Activated CD4-positive, alpha-beta T cell treated with anti-CD3 and anti-CD28 coated beads, Interleukin-2, Interleukin-6, amounts not matched to agents 100 ng/mL and 50 ng/mL, durations not matched to agents 16 hours and 8 hours (primary cell): Measurements from ENCODE around the gene KLHL3.
"Not testable (repeated sequence)": the region's sequence is repeated elsewhere in the genome, so short reads cannot be mapped to it uniquely, and the experiment has no call there.

Source experiments
- DNase-seq: peaks from one replicate; pipeline ENCODE4 v3.0.0-alpha.2; 2020

Gene KLHL3

DNA sequence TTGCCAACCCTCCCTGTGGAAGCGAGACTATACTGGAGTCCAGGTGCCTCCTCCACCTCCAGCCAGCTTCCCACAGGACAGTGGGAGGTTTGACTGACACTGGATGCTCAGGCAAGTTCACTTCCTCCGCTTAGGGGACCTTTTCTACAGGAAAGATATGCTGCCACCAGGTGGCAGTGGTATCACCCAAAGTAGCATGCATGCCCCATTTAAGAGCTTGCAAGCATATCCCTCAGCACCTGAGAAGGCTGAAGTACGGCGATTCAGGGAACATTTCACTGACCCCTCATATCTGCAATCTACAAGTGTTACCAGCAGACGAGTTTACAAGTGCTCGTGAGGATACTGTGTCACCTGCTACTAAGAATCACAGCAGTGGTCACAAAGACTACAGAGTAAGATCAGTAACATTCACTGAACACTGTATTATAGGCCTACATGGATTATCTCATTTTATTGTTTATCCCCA is 75.5 kb downstream of the KLHL3 start:
- peak; percentile 74 for DNase-seq

DNA sequence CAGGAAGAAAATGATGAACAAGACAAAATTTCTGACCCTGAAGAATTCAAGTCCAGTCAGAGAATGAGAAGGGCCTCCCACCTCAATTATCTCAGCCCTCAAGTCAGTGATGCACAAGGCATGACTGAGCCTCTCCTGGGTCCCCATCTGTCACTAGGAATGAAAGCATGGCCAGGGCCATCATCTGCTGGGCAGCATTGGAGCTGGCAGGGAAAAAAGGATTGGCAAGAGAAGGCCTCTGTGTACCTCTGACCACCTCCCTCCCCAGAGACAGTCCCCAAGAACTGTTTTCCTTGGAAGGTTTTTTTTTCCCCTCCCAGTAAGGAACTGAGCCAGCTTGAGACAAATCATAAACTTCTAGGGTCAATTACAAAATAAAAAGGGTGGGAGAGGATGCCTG is 76.7 kb downstream of the KLHL3 start:
- DNase-seq: no peak

DNA sequence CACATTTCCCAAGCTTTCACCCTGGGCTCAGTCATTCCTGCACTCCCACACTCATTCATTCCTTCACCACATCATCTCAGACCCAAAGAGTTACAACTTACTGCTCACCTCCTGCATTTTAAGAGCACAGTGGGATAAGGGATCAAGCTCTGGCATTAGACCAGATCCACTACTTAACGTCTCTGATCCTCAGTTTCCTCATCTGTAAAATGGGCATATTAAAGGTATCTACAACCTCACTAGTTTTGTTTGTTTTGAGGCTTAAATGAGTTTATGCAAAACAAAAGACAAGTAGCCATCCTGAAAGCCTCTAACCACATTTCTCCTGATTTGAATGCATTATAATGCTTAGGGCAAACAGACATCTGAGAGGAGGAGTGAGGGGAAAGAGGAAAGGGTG is 77.6 kb downstream of the KLHL3 start:
- no peak for DNase-seq

DNA sequence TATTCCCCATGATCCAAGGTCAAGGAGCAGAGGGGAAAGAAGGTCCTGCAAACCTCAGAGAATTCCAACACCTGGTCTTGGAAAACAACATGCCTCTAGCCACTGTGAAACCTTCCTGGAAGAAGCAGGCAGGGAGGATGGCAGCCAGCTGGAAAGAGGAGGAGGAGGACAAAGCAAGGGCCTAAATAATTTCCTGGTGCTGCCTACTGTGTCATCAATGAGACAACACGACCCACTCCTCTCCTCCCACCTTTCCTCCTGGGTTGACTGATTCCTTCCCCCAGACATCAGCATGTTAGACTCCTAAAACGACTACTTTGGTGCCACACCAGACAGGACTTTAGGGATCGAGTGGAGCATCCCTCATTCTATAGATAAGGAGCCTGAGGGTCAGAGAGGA is 78.8 kb downstream of the KLHL3 start:
- DNase-seq: no peak

DNA sequence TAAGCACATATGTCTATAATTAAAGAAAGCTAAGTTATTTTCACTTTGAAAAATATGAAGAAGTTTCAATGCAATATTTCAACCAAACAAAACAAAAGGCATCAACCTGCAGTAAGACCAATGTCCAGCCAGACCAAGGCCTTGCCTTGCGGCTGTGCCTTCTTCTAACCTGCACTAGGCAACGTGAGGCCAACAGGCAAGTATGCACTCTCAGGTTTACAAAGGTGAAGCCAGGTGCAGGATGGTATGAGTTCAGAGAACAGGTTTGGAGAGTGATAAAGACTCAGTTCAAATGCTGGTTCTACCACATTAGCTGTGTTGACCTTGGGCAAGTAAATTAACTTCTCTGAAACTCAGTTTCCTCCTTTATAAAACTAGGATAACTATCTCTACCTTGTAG is 79.3 kb downstream of the KLHL3 start:
- DNase-seq: no peak

DNA sequence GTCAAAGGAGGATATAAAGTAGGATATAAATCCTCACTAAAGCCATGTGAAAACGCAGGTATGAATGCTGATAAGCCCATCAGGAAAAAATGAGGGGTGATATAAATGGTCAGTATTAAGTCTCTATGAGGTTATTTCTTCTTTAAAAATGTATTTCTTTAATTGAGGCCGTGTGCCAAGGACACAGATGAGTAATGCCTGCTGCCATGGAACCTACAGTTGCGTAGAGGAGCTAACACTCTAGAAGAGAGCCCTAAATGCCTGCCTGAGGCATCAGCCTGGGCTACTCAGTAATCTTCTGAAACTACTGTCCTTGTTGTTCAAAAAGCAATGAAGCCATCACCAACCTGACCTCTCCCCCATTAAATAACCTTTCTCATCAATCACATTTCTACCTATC is 84.9 kb downstream of the KLHL3 start:
- DNase-seq: no peak

DNA sequence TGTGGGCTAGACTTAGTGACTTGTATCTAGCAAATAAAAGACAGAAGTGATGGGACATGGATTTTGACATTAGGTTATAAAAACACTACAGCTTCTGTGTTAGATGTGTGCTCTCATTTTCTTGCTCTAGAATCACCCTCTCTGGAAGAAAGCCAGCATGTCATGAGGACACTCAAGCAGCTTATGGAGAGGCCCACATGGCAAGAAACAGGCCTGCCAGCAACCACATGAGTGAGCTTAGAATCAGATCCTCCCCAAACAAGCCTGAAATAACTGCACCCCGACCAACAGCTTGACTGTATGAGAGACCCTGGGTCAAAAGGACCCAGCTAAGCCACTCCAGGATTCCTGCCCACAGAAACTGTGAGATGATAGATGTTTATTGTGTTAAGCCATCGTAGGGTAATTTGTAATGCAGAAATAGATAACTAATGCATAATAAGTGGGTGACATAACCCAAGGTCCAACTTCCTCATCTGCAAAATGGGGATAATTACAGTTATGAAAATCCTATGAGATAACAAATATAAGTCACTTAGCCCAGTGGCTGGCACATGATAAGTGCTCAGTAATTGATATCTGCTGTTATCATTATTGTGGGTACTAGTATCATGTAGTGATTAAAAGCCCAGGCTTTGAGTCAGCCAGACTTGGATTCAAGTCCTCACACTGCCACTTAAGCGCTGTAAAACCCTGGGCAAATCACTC is 86.5 kb downstream of the KLHL3 start:
- DNase-seq: no peak

DNA sequence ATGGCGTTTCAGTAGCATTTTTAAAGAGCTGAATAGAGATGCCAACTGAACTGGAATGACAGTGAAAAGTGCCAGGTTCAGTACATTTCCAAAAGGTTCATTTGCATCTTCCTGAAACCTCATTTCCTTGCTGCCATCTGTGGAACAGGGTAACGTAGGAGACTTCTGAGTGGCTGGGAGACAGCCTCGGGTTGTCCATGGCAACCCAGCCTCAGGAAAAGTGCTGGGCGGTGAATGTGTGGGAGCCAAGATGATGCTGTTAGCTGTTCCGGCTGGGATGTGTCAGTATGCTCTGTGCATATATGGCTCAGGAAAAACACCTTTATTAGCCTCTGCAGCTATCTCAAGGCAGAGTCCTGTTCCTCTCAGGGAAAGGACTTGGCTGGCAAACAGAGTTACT is 87.5 kb downstream of the KLHL3 start:
- no peak for DNase-seq

DNA sequence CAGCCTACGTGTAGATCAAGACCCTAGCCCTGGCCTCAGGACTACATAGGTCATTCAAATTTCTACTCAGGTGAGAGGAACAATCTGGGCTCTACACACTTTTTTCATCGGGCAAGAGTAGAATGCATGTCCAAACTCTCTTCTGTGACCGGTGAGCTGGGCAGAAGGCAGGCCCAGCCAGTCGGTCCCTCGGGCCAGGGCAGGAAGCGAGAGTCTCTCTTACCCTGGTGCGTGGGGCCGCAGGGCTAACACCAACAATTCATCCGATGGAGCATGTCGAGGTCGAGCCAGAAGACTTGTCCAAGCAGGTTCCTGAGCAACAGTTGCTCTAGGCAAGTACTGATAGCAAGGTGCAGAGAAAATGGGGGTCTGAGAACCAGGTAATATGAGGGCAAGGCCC is 88.5 kb downstream of the KLHL3 start:
- no peak for DNase-seq

DNA sequence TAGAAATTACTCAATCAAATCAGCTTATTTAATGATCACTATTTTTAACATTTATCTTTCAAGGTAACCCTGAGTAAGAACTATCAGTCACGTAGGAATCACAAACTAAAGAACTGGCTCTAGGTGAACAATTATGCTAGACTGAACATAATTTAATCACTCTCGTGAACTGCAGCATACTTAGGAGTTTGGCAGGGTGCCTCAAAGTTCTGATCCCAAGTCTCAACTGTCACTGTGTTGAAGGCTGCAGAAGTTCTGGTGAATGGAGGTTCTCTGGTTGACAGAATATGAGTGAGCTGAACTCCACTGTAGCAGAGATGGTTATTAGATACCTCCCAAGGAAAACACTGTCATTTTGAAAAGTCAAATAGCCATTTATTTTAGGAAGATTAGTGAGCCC is 89.1 kb downstream of the KLHL3 start:
- no peak for DNase-seq

DNA sequence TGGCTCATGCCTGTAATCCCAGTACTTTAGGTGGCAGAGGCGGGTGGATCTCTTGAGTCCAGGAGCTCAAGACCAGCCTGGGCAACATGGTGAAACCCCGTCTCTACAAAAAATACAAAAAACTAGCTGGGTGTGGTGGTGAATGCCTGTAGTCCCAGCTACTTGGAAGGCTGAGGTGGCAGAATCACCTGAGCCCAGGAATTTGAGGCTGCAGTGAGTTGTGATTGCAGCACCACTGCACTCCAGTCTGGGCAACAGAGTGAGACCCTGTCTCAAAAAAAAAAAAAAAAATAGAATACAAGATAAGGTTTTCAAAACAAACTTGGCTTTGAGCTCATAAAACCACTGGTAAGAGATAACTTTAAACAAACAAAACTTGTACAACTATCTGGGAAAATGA is 92.8 kb downstream of the KLHL3 start:
- not testable (repeated sequence) for DNase-seq

DNA sequence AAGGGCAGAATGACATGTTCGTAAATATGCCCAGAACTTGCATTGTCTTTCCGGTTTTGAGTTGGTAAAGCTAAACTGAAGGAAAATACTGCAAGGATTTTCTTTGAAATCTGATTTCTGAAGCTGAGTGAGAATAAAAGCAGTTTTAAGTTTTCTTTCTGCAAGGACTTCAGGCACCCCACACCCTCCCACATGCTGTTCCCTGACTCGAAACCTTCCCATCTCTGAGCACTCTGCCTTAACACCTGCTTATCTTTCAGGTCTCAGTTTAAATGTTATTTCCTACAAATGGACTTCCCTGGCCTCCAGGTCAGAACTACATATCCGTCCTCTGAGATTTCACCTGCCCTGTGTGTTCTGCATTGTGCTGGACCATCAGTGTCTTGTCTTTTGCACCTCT is 93.8 kb downstream of the KLHL3 start:
- DNase-seq: no peak

DNA sequence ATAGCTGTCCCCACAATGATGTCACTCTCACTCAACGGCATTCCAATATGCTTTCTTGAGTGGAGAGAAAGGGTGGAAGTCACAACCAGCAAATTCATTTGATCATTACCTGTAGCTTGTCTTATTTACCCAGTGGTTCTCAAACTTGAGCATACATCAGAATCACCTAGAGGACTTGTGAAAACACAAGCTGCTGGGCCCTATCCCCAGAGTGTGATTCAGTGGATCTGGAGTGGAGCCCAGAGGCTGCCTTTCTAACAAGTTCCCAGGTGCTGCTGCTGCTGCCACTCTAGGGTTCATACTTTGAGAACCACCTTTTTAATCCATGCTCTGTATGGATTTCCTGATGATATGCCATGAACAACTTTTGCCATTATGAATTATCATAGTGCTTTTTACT is 94.7 kb downstream of the KLHL3 start:
- no peak for DNase-seq

DNA sequence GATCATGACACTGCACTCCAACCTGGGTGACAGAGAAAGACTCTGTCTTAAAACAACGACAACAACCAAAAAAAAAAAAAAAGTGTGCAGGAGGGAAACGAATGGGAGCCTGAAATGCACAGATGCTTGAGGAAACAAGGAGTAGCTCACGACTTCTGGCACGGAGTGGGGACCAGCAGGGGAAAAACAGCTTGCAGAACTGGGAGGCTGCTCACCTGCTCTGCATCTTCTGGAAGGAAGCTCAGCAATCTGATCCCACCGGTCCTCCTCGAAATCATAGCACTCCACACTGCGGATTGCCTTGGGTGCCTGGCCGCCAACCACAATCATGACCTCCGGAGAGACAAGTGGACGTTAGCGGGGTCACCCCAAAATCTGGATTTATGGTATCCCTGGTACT is 96.2 kb downstream of the KLHL3 start:
- DNase-seq: no peak

DNA sequence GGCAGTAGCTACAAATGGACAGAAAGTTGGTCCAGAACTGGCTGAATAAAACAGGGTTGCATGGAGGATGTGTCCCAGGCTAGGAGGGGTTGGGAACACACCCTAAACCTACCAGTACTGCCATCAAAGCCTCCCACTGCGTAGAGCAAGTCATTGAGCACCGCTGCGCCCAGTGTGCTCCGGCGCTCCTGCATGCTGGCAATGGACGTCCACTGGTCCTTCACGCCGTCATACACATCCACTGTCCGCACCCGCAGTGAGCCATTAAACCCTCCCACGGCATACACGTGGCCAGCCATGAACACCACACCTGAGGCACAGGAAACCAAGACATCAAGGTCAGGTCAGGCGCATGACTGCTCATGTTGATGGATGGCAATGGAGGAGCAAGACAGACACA is 97.0 kb downstream of the KLHL3 start:
- no peak for DNase-seq

DNA sequence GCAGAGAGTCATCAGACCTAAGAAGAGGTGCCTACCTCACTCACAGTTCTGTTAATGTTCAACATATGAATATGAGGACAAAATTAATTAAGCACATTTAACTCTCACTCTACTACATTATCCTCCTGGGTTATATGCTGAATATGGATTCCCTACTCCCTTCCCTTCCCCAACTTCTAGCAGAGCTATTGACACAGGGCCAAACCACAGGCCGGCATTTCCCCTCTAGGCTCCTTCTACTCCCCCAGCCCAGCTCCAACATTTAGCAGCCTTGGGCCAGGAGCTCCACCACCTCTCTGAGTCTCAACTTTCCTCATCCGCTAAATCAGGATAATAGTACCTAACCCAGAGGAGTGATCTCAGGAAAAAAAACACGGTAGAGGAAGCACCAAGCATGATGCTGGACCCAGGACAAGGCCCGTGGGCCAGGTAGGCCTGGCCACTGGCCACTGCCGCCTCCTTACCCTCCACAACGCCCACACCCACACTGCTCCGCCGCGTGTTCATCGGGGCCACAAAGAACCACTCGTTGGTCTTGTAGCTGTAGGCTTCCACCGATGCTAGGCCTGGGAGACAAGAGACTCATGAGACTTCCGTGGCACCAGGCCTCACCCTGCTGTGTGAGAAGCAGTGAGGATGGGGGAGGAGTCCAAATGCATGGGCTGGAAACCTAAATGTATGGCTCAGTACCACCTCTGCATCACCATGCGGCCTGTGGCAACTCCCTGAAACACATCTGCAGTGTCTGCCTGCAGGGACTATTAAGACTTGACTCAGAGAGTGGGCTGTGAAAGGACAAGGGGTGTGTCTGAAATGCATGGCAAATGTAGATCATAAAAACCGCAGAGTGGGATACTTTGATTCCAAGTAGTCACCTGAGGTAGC is 98.8 kb downstream of the KLHL3 start:
- DNase-seq: no peak

DNA sequence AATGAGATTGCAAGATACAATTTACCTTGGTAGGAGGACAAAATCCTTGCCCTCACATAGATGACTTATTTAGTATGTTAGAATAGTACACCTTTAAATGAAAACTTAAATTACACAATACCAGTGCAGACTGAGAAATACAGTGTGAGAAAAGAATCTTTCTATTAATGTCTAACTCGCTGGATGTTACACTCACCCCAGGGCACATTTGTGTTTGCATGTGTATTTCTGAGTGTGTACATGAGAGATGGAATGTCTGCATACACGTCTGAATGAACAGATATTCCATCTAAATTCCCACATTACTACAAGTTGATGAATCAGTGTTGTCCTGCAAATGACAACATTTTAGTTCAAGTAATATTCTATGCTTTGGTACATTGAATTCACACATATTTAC is 99.8 kb downstream of the KLHL3 start:
- DNase-seq: no peak

DNA sequence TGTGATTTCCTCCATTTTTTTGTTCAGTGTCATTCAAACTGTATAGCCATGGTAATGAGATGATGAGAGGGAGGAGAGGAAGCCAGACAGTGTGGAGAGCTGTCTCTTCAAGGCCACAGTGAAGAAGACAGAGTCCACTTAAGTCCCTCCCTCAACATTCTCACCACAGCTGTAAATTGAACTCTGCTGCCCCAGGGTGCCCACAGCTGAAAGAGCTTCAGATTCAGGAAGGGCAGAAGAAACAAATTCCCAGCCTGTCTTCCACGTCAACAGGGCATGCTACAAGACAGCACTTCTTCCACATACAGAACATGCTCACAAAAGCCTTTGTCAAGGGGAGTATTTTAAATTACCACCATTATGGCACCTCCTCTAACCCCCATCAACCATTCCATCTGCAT is 100.4 kb downstream of the KLHL3 start:
- no peak for DNase-seq

DNA sequence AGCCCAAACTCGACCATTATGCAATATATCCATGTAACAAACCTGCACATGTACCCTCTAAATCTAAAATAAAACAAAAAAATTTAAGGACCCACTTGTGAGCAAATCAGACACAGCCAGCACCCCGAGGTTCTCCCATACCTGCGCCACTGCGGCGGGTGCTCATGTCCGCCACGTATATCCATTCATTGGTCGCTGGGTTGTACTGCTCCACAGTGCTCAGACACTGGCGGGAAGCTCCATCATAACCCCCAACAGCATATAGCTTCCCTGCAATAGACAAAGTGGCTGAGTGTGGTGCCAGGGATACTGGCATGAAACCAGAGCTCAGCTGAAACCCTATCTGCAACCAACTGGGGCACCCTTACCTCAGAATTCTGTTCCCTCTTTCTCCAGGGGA is 102.0 kb downstream of the KLHL3 start:
- no peak for DNase-seq

DNA sequence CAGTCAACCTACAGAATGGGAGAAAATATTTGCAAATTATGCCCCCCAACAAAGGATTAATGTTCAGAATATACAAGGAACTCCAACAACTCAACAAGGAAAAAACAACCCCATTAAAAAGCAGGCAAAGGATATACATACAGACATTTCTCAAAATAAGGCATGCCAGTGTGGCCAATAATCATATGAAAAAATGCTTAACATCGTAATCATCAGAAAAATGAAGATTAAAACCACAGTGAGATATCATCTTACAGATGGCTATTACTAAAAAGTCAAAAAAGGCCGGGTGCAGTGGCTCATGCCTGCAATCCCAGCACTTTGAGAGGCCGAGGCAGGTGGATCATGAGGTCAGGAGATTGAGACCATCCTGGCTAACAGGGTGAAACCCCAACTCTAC is 103.2 kb downstream of the KLHL3 start:
- no peak for DNase-seq

DNA sequence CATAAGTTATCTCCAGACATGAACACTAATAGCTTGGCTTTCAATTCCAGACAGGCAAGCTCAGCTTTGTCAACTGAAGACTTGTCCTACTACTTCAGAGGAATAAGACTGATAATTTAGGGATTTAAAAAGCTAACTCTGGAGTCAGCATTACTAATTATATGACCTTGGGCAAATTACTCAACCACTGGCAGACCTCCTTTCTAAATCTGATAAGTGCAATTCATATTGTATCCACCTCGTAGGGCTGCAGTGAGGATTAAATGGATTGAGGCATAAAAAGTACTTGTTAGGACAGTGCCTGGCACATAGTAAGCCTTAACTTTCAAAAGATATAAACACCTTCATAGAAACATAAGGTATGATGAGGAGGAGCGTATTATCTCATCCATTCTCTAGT is 104.4 kb downstream of the KLHL3 start:
- no peak for DNase-seq

DNA sequence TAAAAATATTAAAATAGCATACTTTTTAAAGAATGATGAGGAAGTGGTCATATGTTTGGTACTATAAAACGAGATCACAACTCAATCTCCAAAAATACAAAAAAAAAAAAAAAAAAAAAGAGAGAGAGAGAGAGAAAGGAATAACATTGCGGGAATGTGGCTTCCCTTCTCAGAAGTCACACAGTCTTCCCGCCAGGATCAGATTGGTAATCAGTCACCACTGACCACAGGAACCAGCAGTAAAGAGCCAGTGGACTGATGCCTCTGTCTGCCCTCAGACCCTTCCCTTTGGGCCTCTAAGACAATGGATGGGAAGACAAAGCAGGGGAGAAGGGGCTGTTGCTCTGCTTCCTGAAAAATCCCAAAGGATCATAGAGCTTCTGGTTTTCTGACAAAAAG is 104.9 kb downstream of the KLHL3 start:
- DNase-seq: no peak

DNA sequence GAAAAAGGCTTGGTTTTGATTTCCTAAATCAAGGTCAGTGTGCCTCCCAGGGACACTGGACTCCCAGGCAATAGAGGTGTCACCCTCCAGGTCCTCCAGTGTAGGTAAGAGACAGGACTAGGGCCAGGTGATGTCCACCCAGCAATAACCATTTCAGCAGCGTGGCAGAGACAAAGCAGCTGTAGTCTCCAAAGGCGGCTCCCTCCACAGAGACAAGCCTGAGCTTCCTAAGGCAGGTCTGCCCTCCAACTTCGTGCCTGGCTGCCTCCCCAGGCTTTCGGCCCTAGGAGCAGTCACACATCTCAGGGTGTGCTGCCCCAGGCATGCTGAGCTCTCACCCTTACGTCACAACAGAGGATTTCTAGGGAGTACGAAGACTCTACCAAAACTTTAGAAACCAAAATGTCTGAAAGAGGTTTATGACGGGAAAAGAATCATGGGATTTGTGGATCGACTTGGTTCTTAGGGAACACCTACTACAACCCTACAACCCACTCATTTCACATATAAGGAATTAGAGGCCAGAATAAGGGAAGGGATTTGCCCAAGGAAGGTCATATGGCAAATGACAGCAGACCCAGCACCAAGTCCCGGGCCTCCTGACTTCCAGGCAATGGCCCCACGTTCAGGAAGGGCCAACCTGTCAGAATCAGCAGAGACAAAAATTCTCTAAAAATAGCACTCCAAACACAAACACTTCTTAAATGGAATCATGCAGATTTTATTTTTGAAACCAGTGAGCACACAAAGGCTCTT is 105.5 kb downstream of the KLHL3 start:
- no peak for DNase-seq

DNA sequence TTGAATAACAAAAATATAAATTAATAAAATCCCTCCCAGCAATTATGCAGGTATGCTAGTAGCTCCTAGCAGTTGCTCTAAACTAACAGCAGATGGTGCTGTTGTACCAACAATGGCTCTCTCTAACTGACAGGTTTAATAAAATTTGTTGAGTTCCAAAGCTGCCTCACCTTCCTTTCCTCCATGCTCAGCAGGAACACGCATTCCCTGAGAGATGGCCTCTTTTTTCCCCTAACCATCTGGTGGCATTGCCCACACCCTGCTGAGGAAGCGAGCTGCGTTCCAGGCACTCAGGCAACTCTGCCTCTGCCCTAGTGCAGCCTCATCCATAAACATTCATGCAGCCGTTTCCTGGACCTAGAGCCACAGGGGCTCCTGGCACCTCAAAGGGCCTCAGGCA is 106.2 kb downstream of the KLHL3 start:
- peak; percentile 55 for DNase-seq
